IPS-20b (cell line): ENCODE data around the gene MFNG.

Experiments
- H3K27ac ChIP-seq: one replicate; pipeline ENCODE4 v1.5.1; 2013; ENCODE audit warnings: low read length
- H3K27me3 ChIP-seq: 2 replicates; pipeline ENCODE4 v1.6.1; 2013; ENCODE audit warnings: mild to moderate bottlenecking, low read length, inconsistent platforms; ENCODE audit not compliant: insufficient read depth
- H3K36me3 ChIP-seq: 2 replicates; pipeline ENCODE4 v1.6.1; 2013; ENCODE audit warnings: low read depth, mild to moderate bottlenecking, inconsistent platforms, low read length, moderate library complexity; ENCODE audit not compliant: insufficient read depth
- H3K4me1 ChIP-seq: 2 replicates; pipeline ENCODE4 v1.6.1; 2013; ENCODE audit warnings: mild to moderate bottlenecking, control low read depth, inconsistent platforms, low read length, moderate library complexity; ENCODE audit not compliant: insufficient read depth
- H3K4me3 ChIP-seq: 2 replicates; pipeline ENCODE4 v1.5.1; 2013; ENCODE audit warnings: mild to moderate bottlenecking, low read length, inconsistent platforms
- H3K9ac ChIP-seq: 2 replicates; pipeline ENCODE4 v1.6.1; 2013; ENCODE audit warnings: low read depth, mild to moderate bottlenecking, inconsistent platforms, low read length, moderate library complexity
- H3K9me3 ChIP-seq: 2 replicates; pipeline ENCODE4 v1.6.1; 2013; ENCODE audit warnings: mild to moderate bottlenecking, low read depth, low read length, inconsistent platforms; ENCODE audit not compliant: insufficient read depth

Gene MFNG

GRCh38 chr22:37432708-37433054 lies 53.5 kb downstream of the MFNG start:
- H3K27me3 ChIP-seq = peaks cover 29% of the 10 kb centered on the region
- H3K36me3 ChIP-seq = no peaks in the 10 kb centered on the region
- H3K27ac ChIP-seq = no peak overlapping the region
- no peaks in the 10 kb centered on the region for H3K4me1 ChIP-seq
- no peak overlapping the region for H3K4me3 ChIP-seq
- H3K9me3 ChIP-seq = no peaks in the 10 kb centered on the region
- H3K9ac ChIP-seq = no peak overlapping the region

- Histone ChIP-seq H3K27me3 (peaks cover 35% of the 10 kb centered on the region), H3K4me3 (no peak overlapping the region), H3K9ac (no peak overlapping the region), H3K36me3 (no peaks in the 10 kb centered on the region), H3K27ac (no peak overlapping the region), H3K4me1 (no peaks in the 10 kb centered on the region), H3K9me3 (no peaks in the 10 kb centered on the region)
Measured at GRCh38 chr22:37431801-37432707, 54.1 kb downstream of the MFNG start.

- Histone ChIP-seq H3K36me3 (no peaks in the 10 kb centered on the region), H3K4me3 (no peak overlapping the region), H3K4me1 (no peaks in the 10 kb centered on the region), H3K9ac (no peak overlapping the region), H3K27ac (no peak overlapping the region), H3K27me3 (peaks cover 42% of the 10 kb centered on the region), H3K9me3 (no peaks in the 10 kb centered on the region)
Measured at GRCh38 chr22:37431366-37431765, 54.8 kb downstream of the MFNG start.

GRCh38 chr22:37430941-37431340 lies 55.2 kb downstream of the MFNG start:
- Histone ChIP-seq H3K27me3 (peaks cover 46% of the 10 kb centered on the region), H3K4me1 (no peaks in the 10 kb centered on the region)

GRCh38 chr22:37428649-37429586 lies 57.3 kb downstream of the MFNG start:
- H3K36me3 ChIP-seq = no peaks in the 10 kb centered on the region
- H3K27ac ChIP-seq = no peak overlapping the region
- no peak overlapping the region for H3K9ac ChIP-seq
- no peak overlapping the region for H3K4me3 ChIP-seq
- H3K27me3 ChIP-seq = peaks cover 67% of the 10 kb centered on the region
- no peaks in the 10 kb centered on the region for H3K4me1 ChIP-seq
- H3K9me3 ChIP-seq = no peaks in the 10 kb centered on the region

More at GRCh38 chr22:37430941-37431340, 55.2 kb downstream of the MFNG start:
- H3K9ac ChIP-seq = no peak overlapping the region
- H3K9me3 ChIP-seq = no peaks in the 10 kb centered on the region
- no peak overlapping the region for H3K27ac ChIP-seq
- H3K36me3 ChIP-seq = no peaks in the 10 kb centered on the region
- H3K4me3 ChIP-seq = no peak overlapping the region

- no peak overlapping the region for H3K27ac ChIP-seq
- peaks cover 76% of the 10 kb centered on the region for H3K27me3 ChIP-seq
- no peaks in the 10 kb centered on the region for H3K4me1 ChIP-seq
- no peak overlapping the region for H3K9ac ChIP-seq
- H3K36me3 ChIP-seq = no peaks in the 10 kb centered on the region
- H3K4me3 ChIP-seq = no peak overlapping the region
- H3K9me3 ChIP-seq = no peaks in the 10 kb centered on the region
Measured at GRCh38 chr22:37427711-37428635, 58.2 kb downstream of the MFNG start.

- Histone ChIP-seq H3K9me3 (no peaks in the 10 kb centered on the region), H3K27me3 (peaks cover 78% of the 10 kb centered on the region), H3K9ac (no peak within 1 kb of the TSS), H3K4me3 (peak within 1 kb of the TSS; percentile 51), H3K36me3 (no peaks in the 10 kb centered on the region), H3K4me1 (no peaks in the 10 kb centered on the region), H3K27ac (no peak within 1 kb of the TSS)
Measured at GRCh38 chr22:37427135-37427710, 59.0 kb downstream of the MFNG start, which contains the start of gene ELFN2. TSS of gene ELFN2 (minus strand) at chr22:37427479. CDS start at chr22:37375534, 51,945 bp downstream.

- H3K4me3 ChIP-seq = peak overlapping the region; percentile 51; the same call in 1 of the 2 replicates
- H3K9ac ChIP-seq = no peak overlapping the region
- no peaks in the 10 kb centered on the region for H3K4me1 ChIP-seq
- no peak overlapping the region for H3K27ac ChIP-seq
- peaks cover 83% of the 10 kb centered on the region for H3K27me3 ChIP-seq
- no peaks in the 10 kb centered on the region for H3K36me3 ChIP-seq
- no peaks in the 10 kb centered on the region for H3K9me3 ChIP-seq
Measured at GRCh38 chr22:37426706-37427134, 59.5 kb downstream of the MFNG start.

- Histone ChIP-seq H3K27me3 (peaks cover 87% of the 10 kb centered on the region), H3K27ac (no peak overlapping the region), H3K4me3 (peak overlapping the region; percentile 50), H3K9me3 (no peaks in the 10 kb centered on the region), H3K4me1 (no peaks in the 10 kb centered on the region), H3K9ac (no peak overlapping the region), H3K36me3 (no peaks in the 10 kb centered on the region)
Measured at GRCh38 chr22:37425800-37426705, 60.1 kb downstream of the MFNG start.

- H3K36me3 ChIP-seq = no peaks in the 10 kb centered on the region
- no peak overlapping the region for H3K27ac ChIP-seq
- H3K9ac ChIP-seq = no peak overlapping the region
- no peaks in the 10 kb centered on the region for H3K9me3 ChIP-seq
- no peak overlapping the region; the same call in 1 of the 2 replicates for H3K4me3 ChIP-seq
- no peaks in the 10 kb centered on the region for H3K4me1 ChIP-seq
- H3K27me3 ChIP-seq = peaks cover 89% of the 10 kb centered on the region
Measured at GRCh38 chr22:37425369-37425768, 60.8 kb downstream of the MFNG start.
